HTR-8/SVneo (cell line): ENCODE measurements around the gene MRAS.
"Not testable (repeated sequence)": the region's sequence is repeated elsewhere in the genome, so short reads cannot be mapped to it uniquely, and the experiment has no call there.

Experiments
- DNase-seq: peaks from one replicate; pipeline ENCODE4 v3.0.0; 2011; ENCODE audit warnings: low spot score, mixed read lengths; ENCODE audit not compliant: insufficient read length
- FAIRE-seq: peaks from 2 replicates; lab custom pipeline; 2011; peaks lifted over from hg19 to GRCh38; lab: Jason Lieb, UNC

Gene MRAS

GRCh38 chr3:138364356-138365252 is 16.2 kb downstream of the MRAS start:
- DNase-seq (no peak), FAIRE-seq (no peak)

DNA sequence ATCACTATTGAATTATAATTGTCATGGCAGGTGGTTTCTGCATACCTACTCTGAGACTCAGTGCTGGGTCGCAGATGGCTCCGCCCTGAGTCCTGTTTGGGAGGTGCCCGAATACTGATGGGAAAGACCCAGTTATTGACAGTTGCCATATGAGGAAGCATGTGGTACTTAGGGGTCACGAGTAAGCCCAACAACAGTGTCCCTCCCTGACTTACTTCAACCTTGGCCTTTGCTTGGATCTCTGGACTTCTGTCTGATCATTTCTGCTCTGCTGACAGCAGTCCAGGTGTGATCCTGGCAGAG is 16.8 kb downstream of the MRAS start:
- no peak for FAIRE-seq

GRCh38 chr3:138366006-138366759 is 17.8 kb downstream of the MRAS start:
- DNase-seq (no peak), FAIRE-seq (no peak)

More for the DNA sequence above, 16.8 kb downstream of the MRAS start:
- no peak for DNase-seq

GRCh38 chr3:138367326-138367850 is 19.0 kb downstream of the MRAS start:
- FAIRE-seq (no peak), DNase-seq (no peak)

GRCh38 chr3:138367911-138368310 is 19.5 kb downstream of the MRAS start:
- DNase-seq (no peak), FAIRE-seq (no peak)

- DNase-seq (no peak), FAIRE-seq (no peak)
Observed at GRCh38 chr3:138369151-138369900, 20.9 kb downstream of the MRAS start.

GRCh38 chr3:138370321-138370720 is 21.9 kb downstream of the MRAS start:
- no peak for DNase-seq
- no peak for FAIRE-seq

DNA sequence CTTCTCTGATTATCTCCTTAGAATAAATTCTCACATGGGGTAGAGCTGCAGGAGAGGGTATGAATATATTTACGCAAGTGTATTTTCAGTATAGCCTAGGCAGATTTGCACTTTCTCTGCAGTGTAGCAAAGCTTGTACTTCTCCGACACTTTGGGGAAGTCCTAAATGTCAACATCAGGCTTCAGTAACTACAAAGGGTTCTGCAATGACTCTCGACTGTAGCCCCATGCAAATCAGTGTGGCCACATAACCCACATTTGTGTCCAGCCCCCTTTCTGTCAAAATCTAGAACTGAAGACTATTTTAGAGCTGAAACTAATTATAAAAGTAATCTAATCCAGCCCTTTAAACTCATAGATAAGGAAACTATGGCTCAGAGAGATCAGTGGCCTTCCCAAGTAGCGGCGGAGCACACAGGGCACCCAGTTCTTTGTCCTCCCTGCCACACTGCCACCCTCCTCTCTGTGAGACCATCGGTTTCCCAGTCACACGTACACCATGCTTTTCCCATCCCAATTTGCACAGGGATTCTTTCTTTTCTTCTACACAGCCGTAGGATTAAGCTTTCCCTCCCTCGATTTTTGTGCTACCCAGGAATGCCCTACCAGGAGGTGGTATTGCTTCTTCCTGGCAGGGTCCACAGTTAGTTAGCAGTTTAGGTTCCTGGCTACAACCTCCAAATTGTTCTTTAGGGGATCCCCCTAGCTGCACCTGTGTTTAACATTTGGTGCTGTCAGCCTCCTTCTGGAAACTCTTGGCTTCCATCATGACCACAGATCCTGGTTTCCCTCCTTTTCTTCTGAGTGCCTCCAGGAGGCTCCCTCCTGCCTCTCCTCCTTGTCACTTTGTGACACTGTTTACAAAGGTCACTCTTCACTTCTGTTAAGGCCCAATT is 22.9 kb downstream of the MRAS start:
- DNase-seq (no peak), FAIRE-seq (no peak)

DNA sequence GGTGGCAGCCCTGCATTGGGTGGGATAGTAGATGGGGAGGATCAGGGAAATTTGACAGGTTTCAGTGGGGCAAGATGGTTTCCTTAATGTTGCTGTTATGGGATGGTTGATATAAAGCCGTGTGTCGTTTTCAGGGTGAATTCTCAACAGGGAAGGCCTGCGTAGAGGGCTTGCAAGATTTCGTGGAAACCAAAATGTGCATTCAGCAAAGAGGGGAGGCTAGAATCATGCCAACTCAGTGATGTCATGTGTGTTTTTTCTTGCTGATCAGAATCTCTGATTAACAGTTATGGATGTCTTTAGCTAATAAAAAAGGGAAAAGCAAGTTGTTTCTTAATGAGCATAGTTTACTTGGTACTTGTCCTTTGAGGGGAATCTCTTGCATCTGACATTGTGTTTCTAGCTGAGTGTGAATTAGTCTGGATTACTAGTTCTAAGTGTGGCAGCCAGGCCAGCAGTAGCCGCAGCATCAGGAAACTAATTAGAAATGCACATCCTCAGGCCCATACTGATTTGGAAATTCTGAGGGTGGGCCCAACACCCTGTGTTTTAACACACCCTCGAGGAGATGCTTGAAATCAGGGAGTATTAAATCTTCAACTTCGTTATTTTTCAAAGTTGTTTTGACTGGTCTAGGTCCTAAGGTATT is 24.8 kb downstream of the MRAS start:
- FAIRE-seq, result no peak
- DNase-seq, result no peak

- no peak for DNase-seq
- FAIRE-seq, result no peak
Observed at GRCh38 chr3:138373736-138374094, 25.3 kb downstream of the MRAS start.

DNA sequence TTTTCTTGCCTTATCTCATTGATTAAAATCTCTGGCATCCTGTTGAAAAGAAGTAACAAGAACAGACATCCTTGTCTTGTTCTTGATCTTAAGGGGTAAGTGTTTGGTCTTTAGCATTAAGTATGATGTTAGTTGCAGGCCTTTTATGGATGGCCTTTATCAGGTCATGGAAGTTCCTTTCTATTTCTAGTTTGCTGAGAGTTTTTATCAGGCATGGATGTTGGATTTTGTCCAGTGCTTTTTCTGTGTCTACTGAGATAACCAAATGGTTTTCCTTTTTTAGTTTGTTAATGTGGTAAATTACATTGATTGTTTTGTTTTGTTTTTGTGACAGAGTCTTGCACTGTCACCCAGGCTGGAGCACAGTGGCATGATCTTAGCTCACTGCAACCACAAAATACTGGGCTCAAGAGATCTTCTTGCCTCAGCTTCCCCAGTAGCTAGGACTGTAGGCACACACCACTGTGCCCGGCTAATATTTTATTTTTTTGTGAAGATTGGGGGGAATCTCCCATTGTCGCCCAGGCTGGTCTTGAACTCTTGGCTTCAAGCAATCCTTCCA is 26.3 kb downstream of the MRAS start:
- DNase-seq (no peak), FAIRE-seq (no peak)

GRCh38 chr3:138375447-138375846 is 27.1 kb downstream of the MRAS start:
- no peak for DNase-seq
- FAIRE-seq, result no peak

DNA sequence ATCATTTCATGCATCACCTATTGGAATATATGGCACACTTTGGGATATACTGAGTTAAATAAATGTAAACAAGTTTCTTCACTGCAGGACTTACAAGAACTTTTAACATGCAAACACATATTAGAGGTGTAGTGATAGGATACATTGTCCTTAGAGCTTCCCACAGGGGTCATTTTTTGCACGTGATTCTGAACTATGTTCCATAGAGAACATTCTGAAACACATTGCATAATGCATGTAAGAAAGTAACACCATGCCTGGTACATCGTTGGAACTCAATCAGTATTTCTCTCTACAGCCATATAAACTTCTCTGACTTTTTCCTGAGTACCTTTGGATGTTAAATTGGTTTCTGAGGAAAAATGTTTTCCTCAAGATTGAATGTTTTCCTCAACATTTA is 28.3 kb downstream of the MRAS start:
- FAIRE-seq (no peak), DNase-seq (no peak)

DNA sequence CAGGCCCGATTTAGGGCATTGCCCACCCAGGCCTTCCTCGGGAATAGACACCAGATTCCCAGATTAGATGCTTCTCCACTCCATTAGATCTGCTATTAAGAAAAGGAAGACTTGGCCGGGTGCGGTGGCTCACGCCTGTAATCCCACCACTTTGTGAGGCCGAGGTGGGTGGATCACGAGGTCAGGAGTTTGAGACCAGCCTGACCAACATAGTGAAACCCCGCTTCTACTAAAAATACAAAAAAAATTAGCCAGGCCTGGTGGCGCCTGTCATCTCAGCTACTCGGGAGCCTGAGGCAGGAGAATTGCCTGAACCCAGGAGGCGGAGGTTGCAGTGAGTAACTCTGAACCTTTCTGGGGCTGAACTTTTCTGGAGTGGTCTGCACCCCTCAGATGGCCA is 28.8 kb downstream of the MRAS start:
- not testable (repeated sequence) for DNase-seq, FAIRE-seq

DNA sequence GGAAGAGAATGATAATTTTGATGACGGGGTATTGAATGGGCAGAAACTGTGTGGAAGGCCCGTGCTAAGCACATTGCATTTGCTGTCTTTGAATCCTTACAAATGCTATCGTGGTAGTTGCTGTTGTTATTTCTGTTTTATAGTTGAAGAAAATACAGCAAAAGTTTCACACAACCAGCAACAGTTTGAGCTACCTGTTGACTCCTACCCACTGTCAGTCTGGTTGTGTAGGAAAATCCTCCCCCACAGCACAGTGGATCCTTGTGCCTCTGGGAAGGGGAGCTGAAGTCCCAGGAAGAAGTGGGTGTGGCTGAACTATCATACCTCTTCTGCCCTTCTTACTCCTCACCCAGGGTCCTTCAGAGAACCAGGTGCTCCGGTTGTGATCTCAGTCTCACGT is 29.4 kb downstream of the MRAS start:
- FAIRE-seq (no peak), DNase-seq (no peak)

- DNase-seq (no peak), FAIRE-seq (no peak)
Observed at GRCh38 chr3:138378331-138378730, 30.0 kb downstream of the MRAS start.

- FAIRE-seq, result no peak
- DNase-seq, result no peak
Observed at GRCh38 chr3:138378990-138379389, 30.6 kb downstream of the MRAS start.

DNA sequence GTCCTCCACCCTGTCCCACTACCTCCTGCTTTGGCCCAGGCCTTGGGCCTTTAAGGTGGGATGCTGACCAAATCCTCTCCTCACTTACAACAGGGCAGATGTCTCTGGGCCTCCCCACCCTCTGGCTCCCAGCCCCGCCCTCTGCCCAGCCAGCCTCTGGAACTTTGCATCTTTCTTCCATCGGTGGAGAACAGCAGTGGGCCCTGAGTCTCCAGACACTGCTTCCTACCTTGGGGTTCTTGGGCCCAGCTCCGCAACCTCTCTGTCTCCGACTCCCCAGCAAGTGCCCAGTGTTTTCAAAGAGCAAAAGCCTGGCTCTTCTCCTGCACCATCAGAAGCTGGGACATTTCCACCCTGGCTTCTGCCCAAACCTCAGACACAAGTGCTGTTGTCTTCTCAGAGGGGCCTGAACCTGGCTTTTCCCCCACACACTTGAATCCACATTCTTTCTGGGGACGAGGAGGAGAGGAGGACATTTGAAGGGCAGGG is 33.1 kb downstream of the MRAS start:
- FAIRE-seq (no peak), DNase-seq (no peak)
